Neutrophil (primary cell): Measurements from ENCODE around the gene SGF29.
"Not testable (repeated sequence)": the region's sequence is repeated elsewhere in the genome, so short reads cannot be mapped to it uniquely, and the experiment has no call there.

Experiments
- H3K27ac ChIP-seq: fragments of 200-600 bp; sonication (generic); 2 replicates; pipeline ENCODE4 v1.5.1; 2016; ENCODE audit warnings: mild to moderate bottlenecking, moderate library complexity
- H3K27me3 ChIP-seq: fragments of 200-600 bp; sonication (generic); 2 replicates; pipeline ENCODE4 v1.6.0; 2016; ENCODE audit warnings: mild to moderate bottlenecking
- H3K36me3 ChIP-seq: fragments of 200-600 bp; sonication (generic); 2 replicates; pipeline ENCODE4 v1.5.1; 2017
- H3K4me1 ChIP-seq, 2 experiments: fragments of 200-600 bp in 1 of 2; sonication (generic) in 1 of 2; 1 replicate in 1 of 2; 2 replicates in 1 of 2; pipeline versions ENCODE4 v1.5.1 to v1.6.1; 2013 to 2016; ENCODE audit warnings: low read depth in 1 of 2, low read length in 1 of 2, mild to moderate bottlenecking in 1 of 2, moderate library complexity in 1 of 2; ENCODE audit not compliant: control insufficient read depth in 1 of 2, insufficient read depth in 1 of 2
- H3K4me3 ChIP-seq, 2 experiments: fragments of 200-600 bp in 1 of 2; sonication (generic) in 1 of 2; 1 replicate in 1 of 2; 2 replicates in 1 of 2; pipeline ENCODE4 v1.5.1; 2013 to 2016; ENCODE audit warnings: low read depth in 1 of 2, low read length in 1 of 2, mild to moderate bottlenecking in 1 of 2, moderate library complexity in 1 of 2
- H3K9me3 ChIP-seq: fragments of 200-600 bp; sonication (generic); 2 replicates; pipeline ENCODE4 v1.5.1; 2016
- CTCF ChIP-seq: fragments of 200-600 bp; sonication (generic); IDR thresholded peaks from 2 replicates; pipeline ENCODE4 v1.5.1; 2016; ENCODE audit warnings: antibody characterized with exemption

SGF29 gene

GRCh38 chr16:28562199-28562598, 8.5 kb downstream of the SGF29 start:
- H3K36me3 ChIP-seq = peaks cover 1% of the 10 kb centered on the region
- H3K27me3 ChIP-seq = no peaks in the 10 kb centered on the region
- no peak overlapping the region for H3K27ac ChIP-seq
- no peak for TF ChIP-seq CTCF
- no peak overlapping the region for H3K4me3 ChIP-seq
- H3K4me1 ChIP-seq = no peaks in the 10 kb centered on the region
- no peaks in the 10 kb centered on the region for H3K9me3 ChIP-seq

GRCh38 chr16:28563218-28563617, 9.5 kb downstream of the SGF29 start:
- no peak overlapping the region for H3K27ac ChIP-seq
- H3K9me3 ChIP-seq = no peaks in the 10 kb centered on the region
- no peaks in the 10 kb centered on the region for H3K4me1 ChIP-seq
- no peak for TF ChIP-seq CTCF
- no peaks in the 10 kb centered on the region for H3K27me3 ChIP-seq
- no peaks in the 10 kb centered on the region for H3K36me3 ChIP-seq
- no peak overlapping the region for H3K4me3 ChIP-seq

- H3K4me3 ChIP-seq, H3K9me3 ChIP-seq, H3K4me1 ChIP-seq, H3K36me3 ChIP-seq, H3K27me3 ChIP-seq, H3K27ac ChIP-seq: not testable (repeated sequence)
These were observed 12.7 kb downstream of the SGF29 start for GRCh38 chr16:28566233-28566925.

- H3K36me3 ChIP-seq = no peaks in the 10 kb centered on the region
- TF ChIP-seq CTCF = no peak
- H3K4me3 ChIP-seq = no peak overlapping the region
- H3K27ac ChIP-seq = no peak overlapping the region
- H3K9me3 ChIP-seq = no peaks in the 10 kb centered on the region
- H3K4me1 ChIP-seq = no peaks in the 10 kb centered on the region
- H3K27me3 ChIP-seq = no peaks in the 10 kb centered on the region
These were observed 13.6 kb downstream of the SGF29 start for GRCh38 chr16:28567292-28567691.

GRCh38 chr16:28569021-28569420, 15.3 kb downstream of the SGF29 start:
- Histone ChIP-seq H3K4me3 (no peak overlapping the region), H3K9me3 (no peaks in the 10 kb centered on the region), H3K4me1 (peaks cover 13% of the 10 kb centered on the region in 2 experiments), H3K27me3 (no peaks in the 10 kb centered on the region), H3K36me3 (no peaks in the 10 kb centered on the region), H3K27ac (no peak overlapping the region)
- TF ChIP-seq CTCF = no peak

GRCh38 chr16:28569968-28570752, 16.4 kb downstream of the SGF29 start:
- no peak for TF ChIP-seq CTCF
- Histone ChIP-seq H3K36me3 (no peaks in the 10 kb centered on the region), H3K9me3 (no peaks in the 10 kb centered on the region), H3K4me3 (no peak overlapping the region), H3K27ac (no peak overlapping the region), H3K4me1 (peaks cover 14 to 15% of the 10 kb centered on the region in 2 experiments), H3K27me3 (no peaks in the 10 kb centered on the region)
